ENCODE results near the gene LY6G5C.

DNA sequence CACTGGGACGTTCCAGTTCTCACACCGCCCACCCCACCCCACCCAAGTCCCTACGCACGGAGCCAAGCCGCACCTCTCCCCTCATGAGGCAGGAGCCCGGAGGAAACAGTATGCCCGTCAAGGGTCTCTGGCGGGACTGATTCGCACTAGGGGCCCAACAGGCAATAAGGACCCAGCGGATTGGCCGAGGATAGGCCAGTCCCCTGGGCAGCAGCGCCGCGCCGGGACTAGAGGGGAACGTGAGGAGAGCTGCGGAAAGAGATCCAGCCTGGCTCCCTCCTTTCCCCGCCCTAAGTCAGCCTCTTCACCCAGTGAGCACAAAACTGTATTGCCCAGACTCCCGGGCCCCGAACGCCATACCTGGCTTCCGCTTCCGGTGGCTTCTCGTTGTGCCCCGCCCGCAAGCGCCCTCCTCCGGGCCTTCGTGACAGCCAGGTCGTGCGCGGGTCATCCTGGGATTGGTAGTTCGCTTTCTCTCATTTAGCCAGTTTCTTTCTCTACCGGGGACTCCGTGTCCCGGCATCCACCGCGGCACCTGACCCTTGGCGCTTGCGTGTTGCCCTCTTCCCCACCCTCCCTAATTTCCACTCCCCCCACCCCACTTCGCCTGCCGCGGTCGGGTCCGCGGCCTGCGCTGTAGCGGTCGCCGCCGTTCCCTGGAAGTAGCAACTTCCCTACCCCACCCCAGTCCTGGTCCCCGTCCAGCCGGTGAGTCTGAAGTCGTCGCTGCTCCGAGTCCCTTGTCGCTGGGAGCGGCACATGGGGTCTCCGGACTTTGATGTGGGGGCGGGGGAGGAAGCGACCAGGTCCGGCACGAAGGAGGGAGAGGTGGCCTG, 15.1 kb downstream of the LY6G5C start, which contains the start of gene CSNK2B:
- TF ChIP-seq L3MBTL2 (conservative IDR thresholded peaks at IDR 0.05) (peak; percentile 62), TARDBP (IDR thresholded peaks at IDR 0.05) (no peak), ARNT (IDR thresholded peaks at IDR 0.05) (0 out of 2 replicates have a peak, but pooled peaks have one; percentile 29), FOXM1 (IDR thresholded peaks at IDR 0.05; ENCODE audit: borderline replicate concordance) (0 out of 2 replicates have a peak, but pooled peaks have one; percentile 17), ELF4 (IDR thresholded peaks at IDR 0.05) (peak; percentile 81)

Data from HEK293T (cell line).